GM19023 (cell line): ENCODE data around the gene ESPN.
"Not testable (repeated sequence)": the region's sequence is repeated elsewhere in the genome, so short reads cannot be mapped to it uniquely, and the experiment has no call there.

Experiments used
- ATAC-seq: cut with Tn5 transposase; IDR thresholded peaks from one replicate; pipeline ENCODE4 v1.9.1; 2021; ENCODE audit warnings: mild to moderate bottlenecking, moderate library complexity; ENCODE audit not compliant: unreplicated experiment

Gene ESPN, protein sequence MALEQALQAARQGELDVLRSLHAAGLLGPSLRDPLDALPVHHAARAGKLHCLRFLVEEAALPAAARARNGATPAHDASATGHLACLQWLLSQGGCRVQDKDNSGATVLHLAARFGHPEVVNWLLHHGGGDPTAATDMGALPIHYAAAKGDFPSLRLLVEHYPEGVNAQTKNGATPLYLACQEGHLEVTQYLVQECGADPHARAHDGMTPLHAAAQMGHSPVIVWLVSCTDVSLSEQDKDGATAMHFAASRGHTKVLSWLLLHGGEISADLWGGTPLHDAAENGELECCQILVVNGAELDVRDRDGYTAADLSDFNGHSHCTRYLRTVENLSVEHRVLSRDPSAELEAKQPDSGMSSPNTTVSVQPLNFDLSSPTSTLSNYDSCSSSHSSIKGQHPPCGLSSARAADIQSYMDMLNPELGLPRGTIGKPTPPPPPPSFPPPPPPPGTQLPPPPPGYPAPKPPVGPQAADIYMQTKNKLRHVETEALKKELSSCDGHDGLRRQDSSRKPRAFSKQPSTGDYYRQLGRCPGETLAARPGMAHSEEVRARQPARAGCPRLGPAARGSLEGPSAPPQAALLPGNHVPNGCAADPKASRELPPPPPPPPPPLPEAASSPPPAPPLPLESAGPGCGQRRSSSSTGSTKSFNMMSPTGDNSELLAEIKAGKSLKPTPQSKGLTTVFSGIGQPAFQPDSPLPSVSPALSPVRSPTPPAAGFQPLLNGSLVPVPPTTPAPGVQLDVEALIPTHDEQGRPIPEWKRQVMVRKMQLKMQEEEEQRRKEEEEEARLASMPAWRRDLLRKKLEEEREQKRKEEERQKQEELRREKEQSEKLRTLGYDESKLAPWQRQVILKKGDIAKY

DNA sequence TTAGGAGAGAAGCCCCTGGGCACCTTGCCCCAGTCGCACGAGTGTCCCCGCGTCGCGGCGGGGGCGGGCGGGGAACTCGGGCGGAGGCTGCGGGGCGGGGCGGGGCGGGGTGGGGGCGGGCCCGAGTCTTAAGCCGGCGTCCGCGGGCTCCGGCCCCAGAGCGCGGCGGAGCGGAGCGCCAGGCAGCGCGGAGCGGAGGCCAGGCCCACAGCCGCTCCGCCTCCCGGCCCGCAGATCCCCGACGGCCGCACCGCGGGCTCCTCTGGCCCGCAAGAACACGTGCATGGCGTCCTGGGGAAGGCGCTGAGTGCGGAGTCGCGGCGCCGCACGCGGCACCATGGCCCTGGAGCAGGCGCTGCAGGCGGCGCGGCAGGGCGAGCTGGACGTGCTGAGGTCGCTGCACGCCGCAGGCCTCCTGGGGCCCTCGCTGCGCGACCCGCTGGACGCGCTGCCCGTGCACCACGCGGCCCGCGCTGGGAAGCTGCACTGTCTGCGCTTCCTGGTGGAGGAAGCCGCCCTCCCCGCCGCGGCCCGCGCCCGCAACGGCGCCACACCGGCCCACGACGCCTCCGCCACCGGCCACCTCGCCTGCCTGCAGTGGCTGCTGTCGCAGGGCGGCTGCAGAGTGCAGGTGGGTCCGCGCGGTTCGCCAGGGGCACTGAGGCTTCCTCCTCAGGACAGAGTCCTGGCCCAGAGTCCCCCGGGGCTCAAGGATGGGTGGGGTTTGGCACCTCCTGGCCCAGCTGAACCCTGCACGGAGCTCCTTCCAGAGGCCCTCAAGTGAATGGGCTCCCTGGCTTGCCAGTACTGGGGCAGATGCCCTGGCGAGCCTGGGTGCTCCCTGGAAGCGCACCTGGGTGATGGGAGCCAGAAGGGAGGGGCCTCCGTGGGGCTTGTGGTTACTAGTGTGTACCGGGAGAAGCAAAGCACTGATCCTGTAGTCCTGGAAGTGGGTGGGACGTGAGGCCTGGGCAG lies at the start of gene ESPN:
Gene ESPN, plus strand, starts transcription at position 158 of the 975 bp plus-strand sequence. Its CDS starts 180 bp downstream, at position 338.
- no peak for ATAC-seq

DNA sequence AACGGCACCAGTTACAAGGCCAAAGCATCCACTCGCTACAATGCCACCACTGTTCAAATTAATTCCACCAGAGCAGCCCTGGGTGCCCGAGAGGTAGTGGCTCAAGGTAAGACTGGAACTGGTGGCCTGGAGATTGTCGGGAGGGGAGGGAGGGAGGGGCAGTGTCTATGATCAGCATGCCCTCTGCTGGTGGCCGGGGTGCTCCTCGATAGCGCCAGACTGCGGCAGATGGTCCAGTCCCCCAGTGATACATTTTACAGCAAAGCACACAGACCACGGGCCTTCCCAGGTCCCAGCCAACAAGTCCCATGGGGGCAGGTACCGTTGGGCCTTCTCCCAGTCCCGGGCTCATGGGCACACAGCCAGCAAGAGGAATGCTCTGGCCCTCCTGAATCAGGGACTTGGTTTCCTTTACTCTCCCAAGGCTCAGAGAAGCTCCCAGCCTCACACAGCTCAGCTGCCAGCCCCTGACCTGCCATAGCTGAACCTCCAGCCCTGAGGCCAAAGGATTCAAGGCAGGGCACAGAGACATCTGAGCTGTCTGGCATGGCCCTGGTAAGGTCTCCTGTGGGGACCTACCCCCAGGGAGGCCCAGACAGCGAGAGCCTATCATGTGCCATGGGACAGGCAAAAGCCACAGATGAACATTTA lies 46.4 kb upstream of the ESPN start:
- no peak for ATAC-seq

DNA sequence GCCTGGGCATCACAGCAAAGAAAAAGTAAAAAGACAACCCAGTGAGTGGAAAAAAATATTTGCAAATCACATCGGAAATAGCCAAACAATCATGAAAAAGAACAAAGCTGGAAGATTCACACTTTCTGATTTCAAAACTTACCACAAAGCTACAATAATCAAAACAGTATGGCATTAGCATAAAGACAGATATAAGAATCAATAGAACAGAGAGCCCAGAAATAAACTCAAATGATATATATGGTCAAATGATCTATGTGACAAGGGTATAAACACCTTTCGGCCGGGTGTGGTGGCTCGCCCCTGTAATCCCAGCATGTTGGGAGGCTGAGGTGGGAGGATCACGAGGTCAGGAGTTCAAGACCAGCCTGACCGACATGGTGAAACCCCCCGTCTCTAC lies 44.5 kb upstream of the ESPN start:
- no peak for ATAC-seq

DNA sequence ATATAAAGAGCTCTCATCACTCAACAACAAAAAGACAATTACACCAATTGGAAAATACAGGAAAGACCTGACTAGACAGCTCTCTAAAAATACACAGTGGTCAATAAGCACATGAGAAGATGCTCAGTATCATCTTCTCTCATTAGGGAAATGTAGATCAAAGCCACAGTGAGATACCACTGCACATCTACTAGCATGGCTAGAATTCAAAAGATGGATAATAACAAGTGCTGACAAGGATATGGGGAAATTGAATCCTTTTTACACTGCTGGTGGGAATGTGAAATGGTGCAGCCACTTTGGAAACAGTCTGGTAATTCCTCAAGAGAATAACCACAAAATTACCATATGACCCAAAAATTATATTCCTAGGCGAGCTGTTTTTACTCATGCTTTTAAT lies 40.4 kb upstream of the ESPN start:
- no peak for ATAC-seq

DNA sequence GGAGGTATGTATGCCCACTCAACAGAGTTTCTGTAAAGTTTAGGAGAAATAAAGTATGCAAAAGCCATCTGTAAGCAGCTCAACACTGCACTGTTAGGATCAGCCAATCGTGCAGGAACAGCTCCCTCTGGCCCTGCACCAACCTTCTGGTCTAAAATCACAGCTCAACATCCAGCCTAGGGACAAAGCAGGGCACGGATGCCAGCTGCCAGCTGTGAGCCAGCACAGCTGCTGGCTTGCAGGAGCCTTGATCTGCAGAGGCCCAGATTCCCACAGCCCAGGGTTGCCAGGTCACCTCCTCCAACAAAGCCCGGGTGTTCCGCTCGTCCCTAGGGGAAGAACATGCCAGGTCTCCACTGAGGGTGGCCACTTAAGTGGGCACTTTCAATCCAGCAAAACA lies 39.6 kb upstream of the ESPN start:
- no peak for ATAC-seq

DNA sequence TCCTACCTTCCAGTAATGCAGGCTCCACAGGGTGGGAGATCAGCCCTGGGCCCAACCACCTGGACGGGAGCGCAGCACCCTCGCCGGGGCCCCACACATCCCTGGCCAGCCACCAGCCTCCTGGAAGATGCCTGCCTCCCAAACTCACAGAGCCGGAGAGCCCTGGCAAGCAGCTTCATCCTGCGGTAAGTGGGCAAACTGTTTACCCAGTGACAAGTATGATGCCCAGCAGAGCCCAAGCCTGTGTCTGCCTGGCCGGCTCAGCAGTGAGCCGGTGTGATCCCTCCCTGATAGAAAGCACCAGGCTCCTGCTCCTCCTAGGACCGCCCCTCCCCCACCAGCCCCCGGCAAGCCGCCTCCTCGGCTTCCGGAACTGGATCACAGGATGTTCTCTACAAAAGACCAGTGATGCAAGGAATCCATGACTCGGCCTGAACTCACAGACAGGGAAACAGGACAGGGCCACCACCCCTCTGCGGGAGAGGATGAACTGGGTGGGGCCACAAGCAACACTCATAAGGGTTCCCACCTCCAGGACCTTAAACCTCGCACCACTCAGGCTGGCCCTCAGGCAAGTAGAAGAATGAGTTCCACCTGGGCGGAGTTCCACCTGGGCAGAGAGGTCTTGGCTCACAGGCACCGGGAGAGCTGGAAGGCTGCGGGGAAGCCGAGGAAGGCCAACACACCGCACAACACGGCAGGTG lies 38.9 kb upstream of the ESPN start:
- ATAC-seq, result no peak

DNA sequence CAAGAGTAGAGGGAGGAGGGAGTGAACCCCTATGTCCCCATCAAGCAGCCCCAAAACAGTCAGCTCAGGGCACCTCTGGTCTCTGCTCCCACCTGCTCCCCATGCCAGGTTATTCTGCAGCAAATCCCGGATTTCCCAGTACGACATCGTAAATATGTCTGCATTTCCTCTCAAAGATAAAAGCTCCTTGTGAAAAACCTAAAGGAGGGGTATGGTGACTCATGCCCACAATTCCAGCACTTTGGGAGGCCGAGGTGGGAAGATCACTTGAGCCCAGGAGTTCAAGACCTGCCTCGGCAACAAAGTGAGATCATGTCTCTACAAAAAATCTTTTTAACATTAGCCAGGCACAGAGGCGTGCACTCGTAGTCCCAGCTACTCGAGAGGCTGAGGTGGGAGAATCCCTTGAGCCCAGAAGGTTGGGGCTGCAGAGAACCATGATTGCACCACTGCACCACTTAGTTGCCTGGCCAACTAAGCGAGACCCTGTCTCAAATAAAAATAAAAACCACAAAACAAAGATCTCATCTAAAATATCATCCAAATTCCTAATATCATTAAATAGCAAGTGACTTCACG lies 38.1 kb upstream of the ESPN start:
- no peak for ATAC-seq

DNA sequence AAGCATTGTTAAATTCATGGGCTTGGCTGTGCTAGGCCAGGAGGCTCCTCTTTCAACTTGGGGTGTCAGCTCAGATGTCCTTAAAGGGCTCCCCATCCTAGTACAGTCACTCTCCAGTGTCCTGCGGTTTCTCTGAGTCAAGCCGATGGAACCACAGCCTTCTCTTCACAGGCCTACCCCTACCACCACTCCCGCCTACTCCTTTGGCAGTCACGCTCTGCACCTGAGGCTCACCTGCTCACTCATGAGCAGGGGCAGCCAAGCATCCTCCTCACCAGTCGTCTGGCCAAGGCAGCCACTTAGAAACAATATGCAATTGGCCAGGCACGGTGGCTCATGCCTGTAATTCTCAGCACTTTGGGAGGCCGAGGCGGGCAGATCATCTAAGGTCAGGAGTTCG lies 34.6 kb upstream of the ESPN start:
- ATAC-seq, result no peak

GRCh38 chr1:6391951-6392808 lies 32.4 kb upstream of the ESPN start:
- no peak for ATAC-seq

- peak; percentile 19 for ATAC-seq
Observed at GRCh38 chr1:6392809-6393399, 31.7 kb upstream of the ESPN start.

DNA sequence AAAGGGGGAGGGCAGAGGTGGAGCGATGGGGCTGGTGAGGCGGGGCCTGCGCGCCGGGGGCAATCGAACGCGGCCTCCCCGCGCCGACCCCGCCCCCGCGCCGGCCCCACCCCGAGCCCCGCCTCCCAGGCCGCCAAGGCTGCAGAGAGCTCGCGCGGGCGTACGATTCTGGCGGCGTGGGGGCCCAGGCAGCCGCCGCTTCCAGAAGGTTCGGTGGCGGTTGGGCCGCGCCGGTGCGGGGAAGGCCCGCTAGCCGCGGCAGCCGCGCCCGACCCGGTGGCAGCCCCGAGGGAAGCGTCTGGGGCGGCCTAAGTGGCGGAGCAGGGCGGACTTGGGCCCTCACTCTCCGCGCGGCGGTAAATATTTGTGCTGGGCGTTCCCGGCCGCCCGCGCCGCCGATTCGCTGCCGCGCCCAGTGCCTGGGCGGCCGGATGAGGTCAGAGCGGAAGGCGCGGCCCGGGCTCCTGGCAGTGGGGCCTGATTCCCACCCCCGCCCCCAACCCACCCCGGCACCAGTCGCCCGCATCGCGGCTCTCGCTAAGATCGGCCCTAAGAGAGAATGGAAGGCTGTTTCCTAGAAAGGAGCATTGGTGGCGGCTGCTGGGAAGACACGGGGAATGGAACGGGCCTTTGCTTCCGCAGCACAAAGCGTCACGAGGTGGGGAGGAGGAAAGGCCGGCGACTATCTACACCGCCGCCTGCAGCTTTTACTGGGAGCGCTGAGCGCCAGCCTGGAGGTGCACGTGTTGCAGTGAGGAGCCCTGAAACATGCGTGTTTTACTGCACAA lies 31.0 kb upstream of the ESPN start, which contains the start of gene ACOT7:
Gene ACOT7, minus strand, starts transcription at position 368 of the 788 bp plus-strand sequence. CDS start 368 bp downstream, outside the sequence.
- ATAC-seq, result peak; percentile 78

DNA sequence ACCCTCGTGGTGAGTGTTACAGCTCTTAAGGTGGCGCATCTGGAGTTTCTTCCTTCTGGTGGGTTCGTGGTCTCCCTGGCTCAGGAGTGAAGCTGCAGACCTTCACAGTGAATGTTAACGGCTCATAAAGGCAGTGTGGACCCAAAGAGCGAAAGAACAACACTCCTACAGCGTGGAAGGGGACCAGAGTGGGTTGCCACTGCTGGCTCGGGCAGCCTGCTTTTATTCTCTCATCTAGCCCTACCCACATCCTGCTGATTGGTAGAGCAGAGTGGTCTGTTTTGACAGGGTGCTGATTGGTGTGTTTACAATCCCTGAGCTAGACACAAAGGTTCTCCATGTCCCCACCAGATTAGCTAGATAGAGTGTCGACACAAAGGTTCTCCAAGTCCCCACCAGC lies 29.4 kb upstream of the ESPN start:
- ATAC-seq, result not testable (repeated sequence)

DNA sequence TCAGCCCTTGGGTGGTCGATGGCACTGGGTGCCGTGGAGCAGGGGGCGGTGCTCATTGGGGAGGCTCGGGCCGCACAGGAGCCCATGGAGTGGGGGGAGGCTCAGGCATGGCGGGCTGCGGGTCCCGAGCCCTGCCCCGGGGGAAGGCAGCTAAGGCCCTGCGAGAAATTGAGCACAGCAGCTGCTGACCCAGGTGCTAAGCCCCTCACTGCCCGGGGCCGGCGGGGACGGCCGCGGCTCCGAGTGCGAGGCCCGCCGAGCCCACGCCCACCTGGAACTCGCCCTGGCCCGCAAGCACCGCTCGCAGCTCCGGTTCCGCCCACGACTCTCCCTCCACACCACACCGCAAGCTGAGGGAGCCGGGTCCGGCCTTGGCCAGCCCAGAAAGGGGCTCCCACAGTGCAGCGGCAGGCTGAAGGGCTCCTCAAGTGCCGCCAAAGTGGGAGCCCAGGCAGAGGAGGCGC lies 28.8 kb upstream of the ESPN start:
- not testable (repeated sequence) for ATAC-seq

GRCh38 chr1:6396998-6397397 lies 27.6 kb upstream of the ESPN start:
- ATAC-seq, result no peak

DNA sequence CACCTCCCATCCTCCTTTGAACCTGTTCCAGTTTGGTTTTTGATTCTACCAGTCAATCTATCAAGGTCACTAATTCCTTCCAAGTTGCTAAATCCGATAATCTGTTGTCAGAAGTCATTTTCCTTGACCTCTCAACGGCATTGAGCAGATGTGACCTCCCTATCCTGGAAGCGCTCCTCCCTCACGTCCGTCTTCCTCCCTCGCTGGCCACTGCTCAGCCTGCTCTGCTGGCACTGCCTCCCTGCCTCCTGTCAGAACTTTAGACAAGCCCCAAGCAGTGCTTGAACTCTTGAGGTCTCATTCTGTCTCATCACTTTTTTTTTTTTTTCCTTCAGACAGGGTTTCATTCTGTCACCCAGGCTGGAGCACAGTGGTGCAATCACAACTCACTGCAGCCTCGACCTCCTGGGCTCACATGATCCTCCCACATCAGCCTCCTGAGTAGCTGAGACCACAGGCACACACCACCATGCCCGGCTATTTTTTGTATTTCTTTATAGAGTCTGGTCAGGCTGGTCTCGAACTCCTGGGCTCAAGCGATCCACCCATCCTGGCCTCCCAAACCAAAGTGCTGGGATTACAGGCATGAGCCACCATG lies 26.6 kb upstream of the ESPN start:
- ATAC-seq, result no peak

DNA sequence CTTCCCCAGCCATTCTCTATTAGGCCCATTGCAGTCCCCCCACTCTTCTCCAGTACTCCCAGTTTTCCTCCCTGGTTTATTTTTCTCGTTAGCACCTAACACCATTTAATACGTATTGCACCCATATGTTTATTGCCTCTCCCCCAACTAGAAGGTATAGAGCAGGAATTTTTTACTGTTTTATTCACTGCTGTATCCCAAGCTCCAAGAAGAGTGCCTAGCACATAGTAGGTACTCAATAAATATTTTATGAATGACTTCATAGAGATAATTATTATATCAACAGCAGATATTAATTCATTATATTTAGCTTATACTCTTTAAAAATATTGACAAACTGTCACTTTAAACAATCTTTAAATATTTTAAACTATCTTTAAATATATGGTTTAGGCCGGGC lies 25.3 kb upstream of the ESPN start:
- no peak for ATAC-seq

- ATAC-seq, result no peak
Observed at GRCh38 chr1:6401673-6402072, 22.9 kb upstream of the ESPN start.
